HG03108 (cell line): ENCODE measurements around the gene HMCN2.
"Not testable (repeated sequence)": the region's sequence is repeated elsewhere in the genome, so short reads cannot be mapped to it uniquely, and the experiment has no call there.

Experiments
- ATAC-seq: cut with Tn5 transposase; IDR thresholded peaks from one replicate; pipeline ENCODE4 v1.9.1; 2021; ENCODE audit warnings: moderate library complexity; ENCODE audit not compliant: unreplicated experiment

Gene HMCN2

DNA sequence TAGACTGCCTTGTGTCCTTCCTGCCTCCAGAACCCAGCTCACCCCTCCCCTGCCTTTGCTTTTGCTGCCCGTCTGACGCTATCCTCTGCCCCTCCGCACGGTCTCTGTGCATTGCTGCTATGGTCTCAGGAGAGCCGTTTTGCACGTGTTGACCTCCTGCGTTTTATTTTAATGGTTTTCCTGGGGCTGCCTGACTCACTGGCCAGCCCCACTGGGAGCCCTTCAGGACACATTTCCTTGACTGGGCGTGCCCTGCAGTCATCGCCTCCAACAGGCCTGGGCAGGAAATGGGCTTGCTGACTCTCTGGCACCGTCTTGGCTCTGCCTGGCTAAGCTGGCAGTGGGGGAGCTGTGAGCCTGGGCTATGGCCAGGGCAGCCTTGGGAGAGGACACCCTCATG is 161.3 kb downstream of the HMCN2 start:
- no peak for ATAC-seq

- no peak for ATAC-seq
These were observed 161.8 kb downstream of the HMCN2 start for GRCh38 chr9:130427326-130427725.

DNA sequence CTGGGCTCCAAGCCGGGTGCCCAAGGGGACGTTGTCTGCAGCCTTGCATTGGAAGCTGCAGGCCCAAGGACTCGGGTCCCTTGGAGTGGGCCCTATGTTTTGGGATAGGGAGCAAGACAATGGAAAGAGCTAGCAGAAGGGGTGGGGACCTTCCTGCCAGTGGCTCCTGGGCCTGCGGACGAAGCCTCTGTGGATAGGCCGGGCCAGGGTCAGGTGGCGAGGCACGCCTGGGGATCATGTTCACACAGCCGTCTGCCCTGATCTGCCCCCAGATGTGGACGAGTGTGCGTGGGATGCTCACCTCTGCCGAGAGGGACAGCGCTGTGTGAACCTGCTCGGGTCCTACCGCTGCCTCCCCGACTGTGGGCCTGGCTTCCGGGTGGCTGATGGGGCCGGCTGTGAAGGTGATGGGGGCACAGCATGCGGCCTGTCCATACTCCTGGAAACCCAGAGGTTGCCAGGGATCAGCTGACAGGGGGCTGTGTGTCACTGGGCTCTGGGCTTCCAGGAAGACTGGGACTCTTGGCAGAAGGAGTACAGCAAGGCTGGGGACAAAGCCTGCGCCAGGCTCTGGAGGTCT is 162.6 kb downstream of the HMCN2 start:
- no peak for ATAC-seq

- no peak for ATAC-seq
These were observed 163.8 kb downstream of the HMCN2 start for GRCh38 chr9:130429381-130429780.

- ATAC-seq, result no peak
These were observed 164.3 kb downstream of the HMCN2 start for GRCh38 chr9:130429831-130430230.

DNA sequence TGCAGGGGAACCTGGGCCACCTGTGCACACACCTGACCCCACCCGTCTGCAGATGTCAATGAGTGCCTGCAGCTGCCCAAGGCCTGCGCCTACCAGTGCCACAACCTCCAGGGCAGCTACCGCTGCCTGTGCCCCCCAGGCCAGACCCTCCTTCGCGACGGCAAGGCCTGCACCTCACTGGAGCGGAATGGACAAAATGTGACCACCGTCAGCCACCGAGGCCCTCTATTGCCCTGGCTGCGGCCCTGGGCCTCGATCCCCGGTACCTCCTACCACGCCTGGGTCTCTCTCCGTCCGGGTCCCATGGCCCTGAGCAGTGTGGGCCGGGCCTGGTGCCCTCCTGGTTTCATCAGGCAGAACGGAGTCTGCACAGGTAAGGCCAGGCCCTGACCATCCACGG is 164.7 kb downstream of the HMCN2 start:
- ATAC-seq, result no peak

GRCh38 chr9:130430734-130431535 is 165.4 kb downstream of the HMCN2 start:
- ATAC-seq, result no peak

DNA sequence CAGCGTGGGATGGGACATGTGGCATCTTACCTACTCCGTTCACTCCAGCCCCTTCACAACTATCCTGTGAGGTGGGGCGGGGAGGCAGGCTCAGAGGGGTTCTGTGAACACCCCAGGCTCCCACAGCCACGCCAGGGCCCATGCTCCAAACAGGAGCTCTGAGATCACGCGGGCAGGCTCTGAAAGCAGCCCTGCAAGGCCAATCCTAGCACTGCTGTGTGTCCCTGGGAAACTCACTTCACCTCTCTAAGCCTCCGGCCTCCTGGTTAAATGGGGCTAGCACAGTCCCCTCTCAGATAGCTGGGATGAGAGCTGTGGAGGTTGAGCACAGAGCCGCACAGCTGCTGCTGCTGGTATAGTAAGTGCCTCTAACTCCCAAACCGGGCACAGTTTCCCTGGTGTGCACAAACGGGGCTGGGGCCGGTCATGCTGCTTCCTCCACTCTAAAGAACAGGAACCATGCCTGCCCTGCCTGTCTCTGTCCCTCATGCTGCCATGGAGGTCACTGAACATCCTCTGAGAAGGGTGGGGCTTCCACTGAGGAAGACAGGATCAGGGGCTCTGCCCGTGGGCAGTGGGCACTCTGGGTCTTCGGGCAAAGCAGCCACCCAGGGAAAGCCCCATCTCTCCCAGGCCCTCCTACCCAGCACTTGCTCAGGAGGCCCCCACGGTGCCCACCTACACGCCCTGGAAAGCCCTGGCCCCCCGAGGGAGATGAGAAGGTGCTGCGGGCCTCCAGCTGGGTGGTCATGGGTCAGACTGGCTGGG is 166.2 kb downstream of the HMCN2 start:
- no peak for ATAC-seq

DNA sequence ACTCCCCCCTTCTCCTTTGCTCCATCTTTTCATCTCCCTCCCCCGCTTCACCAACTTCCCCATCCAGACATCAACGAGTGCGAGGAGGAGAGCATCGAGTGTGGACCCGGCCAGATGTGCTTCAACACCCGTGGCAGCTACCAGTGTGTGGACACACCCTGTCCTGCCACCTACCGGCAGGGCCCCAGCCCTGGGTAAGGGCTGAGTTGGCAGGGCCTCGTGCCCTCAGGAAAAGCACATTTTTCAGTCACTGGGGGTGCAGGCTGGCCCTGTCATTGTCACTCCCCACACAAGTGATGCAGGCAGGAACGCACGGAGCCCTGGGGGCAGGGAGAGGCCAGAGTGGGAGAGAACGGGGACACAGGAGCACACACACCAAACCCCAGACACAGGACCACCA is 166.8 kb downstream of the HMCN2 start:
- no peak for ATAC-seq

DNA sequence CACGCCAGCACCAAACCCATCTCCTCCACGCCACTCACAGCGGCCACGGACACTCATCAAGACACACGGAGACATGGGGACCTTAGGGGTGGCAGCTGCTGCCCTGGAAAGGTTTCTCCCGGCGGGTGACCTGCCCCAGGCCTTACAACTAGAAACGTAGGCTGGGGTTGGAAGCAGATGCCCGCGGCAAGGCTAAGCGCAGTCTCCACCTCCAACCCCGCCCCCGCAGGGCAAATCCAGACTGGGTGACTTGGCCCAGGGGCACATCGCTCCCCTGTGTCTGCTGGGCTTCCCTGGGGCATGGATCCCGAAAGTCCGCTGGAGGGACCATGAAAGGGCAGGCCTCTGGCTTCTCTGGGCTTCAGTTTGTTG is 167.2 kb downstream of the HMCN2 start:
- no peak for ATAC-seq

GRCh38 chr9:130433168-130433946 is 167.8 kb downstream of the HMCN2 start:
- no peak for ATAC-seq

DNA sequence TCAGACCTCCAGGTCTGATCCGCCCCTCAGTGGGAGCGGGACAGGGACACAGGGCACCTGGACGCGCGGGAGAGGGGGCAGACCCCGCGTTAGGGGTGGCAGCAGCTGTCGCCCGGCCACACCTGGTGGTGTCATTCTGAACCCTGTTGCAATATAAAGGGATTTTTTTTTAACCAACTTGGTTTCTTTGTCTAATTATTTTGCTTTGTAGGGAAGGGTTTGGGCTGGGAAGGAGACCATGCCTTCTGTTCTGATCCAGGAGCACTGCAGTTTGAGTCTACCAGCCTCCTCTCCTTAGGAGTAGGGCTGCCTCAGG is 168.3 kb downstream of the HMCN2 start:
- no peak for ATAC-seq

DNA sequence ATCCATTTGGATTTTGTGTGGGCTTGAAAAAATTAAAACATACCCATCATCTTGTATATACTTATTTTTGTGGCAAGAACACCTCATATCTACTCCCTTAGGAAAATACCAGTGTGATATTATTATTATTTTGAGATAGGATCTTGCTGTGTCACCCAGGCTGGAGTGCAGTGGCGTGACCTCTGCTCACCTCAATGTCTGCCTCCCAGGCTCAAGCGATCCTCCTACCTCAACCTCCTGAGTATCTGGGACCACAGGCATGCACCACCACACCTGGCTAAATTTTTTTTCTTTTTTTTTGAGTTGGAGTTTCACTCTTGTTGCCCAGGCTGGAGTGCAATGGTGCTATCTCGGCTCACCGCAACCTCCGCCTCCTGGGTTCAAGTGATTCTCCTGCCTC is 169.1 kb downstream of the HMCN2 start:
- not testable (repeated sequence) for ATAC-seq

DNA sequence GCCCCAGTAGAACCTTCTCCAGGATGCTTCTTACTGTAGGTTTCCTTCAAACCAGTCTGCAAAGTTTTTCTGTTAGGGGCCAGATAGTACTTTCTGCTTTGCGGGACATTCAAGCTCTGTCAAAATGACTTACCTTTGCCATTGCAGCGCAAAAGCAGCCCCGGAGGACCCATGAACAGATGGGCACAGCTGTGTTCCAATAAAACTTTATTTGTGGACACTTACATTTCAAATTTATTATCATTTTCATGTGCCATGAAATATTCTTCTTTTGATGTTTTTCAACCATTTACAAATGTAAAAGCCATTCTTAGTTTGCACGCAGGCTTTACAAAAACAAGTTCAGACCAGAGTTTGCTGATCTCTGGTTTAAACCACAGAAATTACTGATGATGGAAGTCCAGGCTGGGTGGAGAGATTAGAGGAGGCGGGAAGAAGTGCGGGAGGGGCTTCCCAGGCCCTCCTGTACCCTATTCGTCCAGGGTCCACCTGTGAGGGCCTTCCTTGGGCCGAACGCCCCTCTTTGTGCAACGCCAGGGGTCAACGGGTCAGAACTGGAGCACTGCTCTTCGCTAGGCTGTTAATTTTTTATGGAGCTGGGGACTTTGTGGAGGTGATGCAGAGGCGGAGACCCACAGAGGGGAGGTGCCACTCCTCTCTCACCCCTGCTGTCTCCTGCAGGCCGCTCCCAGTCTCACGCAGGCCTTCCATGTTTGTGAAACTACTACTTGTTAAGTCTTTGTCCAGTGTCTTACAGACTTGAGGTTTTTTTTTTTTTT is 171.6 kb downstream of the HMCN2 start:
- ATAC-seq, result no peak

GRCh38 chr9:130438382-130438981 is 172.9 kb downstream of the HMCN2 start:
- ATAC-seq, result no peak

- no peak for ATAC-seq
These were observed 175.5 kb downstream of the HMCN2 start for GRCh38 chr9:130441031-130441430.

GRCh38 chr9:130442746-130443455 is 177.3 kb downstream of the HMCN2 start:
- no peak for ATAC-seq

DNA sequence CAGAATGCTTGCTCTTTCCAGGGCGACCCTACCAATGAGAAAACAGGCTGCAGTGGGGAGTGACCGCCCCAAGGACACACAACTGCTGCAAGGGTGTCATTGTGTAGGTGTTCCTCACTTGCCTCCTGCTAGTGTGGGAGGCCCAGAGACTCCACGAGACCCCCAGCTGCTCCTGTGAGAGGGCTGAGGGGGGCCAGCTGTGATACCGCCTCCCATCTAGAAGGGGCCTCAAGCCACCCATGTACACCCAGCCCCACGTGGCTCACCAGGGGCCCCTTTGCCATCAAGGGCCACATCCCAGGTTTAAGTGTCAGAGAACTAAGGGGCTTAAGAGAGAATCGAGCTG is 177.9 kb downstream of the HMCN2 start:
- no peak for ATAC-seq

- ATAC-seq, result no peak
These were observed 178.4 kb downstream of the HMCN2 start for GRCh38 chr9:130443840-130444492.
